Activated T-cell treated with anti-CD3 and anti-CD28 coated beads, Interleukin-2, amount 50 U/mL, for 24 hours (primary cell): ENCODE measurements around the gene CAMKK1.
"Not testable (repeated sequence)": the region's sequence is repeated elsewhere in the genome, so short reads cannot be mapped to it uniquely, and the experiment has no call there.

Source experiments
- DNase-seq: peaks from one replicate; pipeline ENCODE4 v3.0.0-alpha.2; 2020
- H3K27ac Mint-ChIP-seq: 2 replicates; pipeline ENCODE4 v1.8.0; 2020; ENCODE audit warnings: mild to moderate bottlenecking, mixed read lengths
- H3K27me3 Mint-ChIP-seq: 2 replicates; pipeline ENCODE4 v1.8.0; 2020; ENCODE audit warnings: mixed read lengths
- H3K36me3 Mint-ChIP-seq: 2 replicates; pipeline ENCODE4 v1.8.0; 2020; ENCODE audit warnings: low read depth, mixed read lengths
- H3K4me1 Mint-ChIP-seq: 2 replicates; pipeline ENCODE4 v1.8.0; 2020; ENCODE audit warnings: low read depth, mixed read lengths
- H3K4me3 Mint-ChIP-seq: 2 replicates; pipeline ENCODE4 v1.8.0; 2020; ENCODE audit warnings: mild to moderate bottlenecking, moderate library complexity, mixed read lengths
- H3K9me3 Mint-ChIP-seq: 2 replicates; pipeline ENCODE4 v1.8.0; 2020; ENCODE audit warnings: mixed read lengths

CAMKK1 gene

DNA sequence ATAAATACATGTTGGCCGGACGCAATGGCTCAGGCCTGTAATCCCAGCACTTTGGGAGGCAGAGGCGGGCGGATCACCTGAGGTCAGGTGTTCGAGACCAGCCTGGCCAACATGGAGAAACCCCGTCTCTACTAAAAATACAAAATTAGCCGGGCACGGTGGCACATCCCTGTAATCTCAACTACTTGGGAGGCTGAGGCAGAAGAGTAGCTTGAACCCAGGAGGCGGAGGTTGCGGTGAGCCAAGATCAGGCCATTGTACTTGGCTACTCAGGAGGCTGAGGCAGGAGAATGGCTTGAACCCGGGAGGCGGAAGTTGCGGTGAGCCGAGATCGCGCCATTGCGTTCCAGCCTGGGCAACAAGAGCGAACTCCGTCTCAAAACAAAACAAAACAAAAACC, 48.3 kb downstream of the CAMKK1 start:
- not testable (repeated sequence) for H3K27ac Mint-ChIP-seq
- H3K36me3 Mint-ChIP-seq: peaks cover 60% of the 10 kb centered on the region

DNA sequence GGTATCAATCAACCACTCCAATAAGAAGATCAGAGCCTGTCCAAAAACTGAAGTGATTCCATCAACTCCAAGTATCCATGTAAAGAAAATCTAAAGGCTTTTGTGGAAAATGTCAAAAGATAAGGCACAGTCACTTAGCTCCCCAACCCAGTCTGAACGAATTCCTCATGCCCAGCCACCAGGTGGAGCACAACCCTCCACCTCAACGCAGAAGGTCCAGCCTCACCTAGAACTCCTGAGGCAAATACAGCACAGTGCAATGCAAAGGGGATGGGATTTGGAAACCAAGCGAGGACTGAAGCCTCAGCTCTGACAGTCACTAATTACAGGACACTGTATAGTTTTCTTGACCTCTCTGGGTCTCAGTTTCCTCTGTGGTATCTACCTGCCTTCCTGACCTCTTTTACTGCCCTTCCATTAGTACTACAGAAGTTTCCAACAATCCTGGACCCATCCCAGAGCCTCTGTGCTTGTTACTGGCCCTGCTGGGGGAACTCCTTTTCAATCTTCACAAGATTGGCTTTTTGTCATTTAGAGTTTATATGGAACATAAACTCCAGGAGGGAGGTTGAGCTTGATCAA, 48.8 kb downstream of the CAMKK1 start:
- Mint-ChIP-seq H3K4me3 (peak overlapping the region; percentile 97), H3K36me3 (peaks cover 65% of the 10 kb centered on the region), H3K27ac (peak overlapping the region; percentile 45), H3K27me3 (no peaks in the 10 kb centered on the region), H3K9me3 (no peaks in the 10 kb centered on the region), H3K4me1 (peaks cover 41% of the 10 kb centered on the region)
- DNase-seq: peak; percentile 58

More for the DNA sequence above, 48.3 kb downstream of the CAMKK1 start:
- not testable (repeated sequence) for DNase-seq, H3K27me3 Mint-ChIP-seq, H3K9me3 Mint-ChIP-seq
- Mint-ChIP-seq H3K4me3 (peak overlapping the region; percentile 97), H3K4me1 (peaks cover 41% of the 10 kb centered on the region)

DNA sequence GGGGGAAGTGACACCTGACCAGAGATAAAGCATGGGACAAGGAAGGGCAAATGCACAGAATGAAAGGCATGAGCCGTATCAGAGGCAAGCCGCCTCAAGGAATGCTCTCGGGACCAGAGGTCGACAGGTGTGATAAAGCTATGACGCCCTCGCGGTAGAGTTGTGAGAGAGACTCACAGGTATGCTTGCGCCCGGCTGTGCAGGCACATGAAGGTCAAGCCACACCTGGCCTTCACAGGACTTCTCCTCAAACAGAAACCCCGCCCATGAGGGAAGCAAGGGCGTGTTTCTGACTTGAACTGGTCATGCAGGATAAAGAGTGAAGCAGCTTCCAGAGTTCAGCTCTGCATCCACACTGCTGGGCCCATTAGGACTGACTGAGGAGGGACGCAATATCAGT, 54.6 kb downstream of the CAMKK1 start:
- H3K27me3 Mint-ChIP-seq: no peaks in the 10 kb centered on the region
- no peak overlapping the region for H3K4me3 Mint-ChIP-seq
- DNase-seq: no peak
- H3K9me3 Mint-ChIP-seq: no peaks in the 10 kb centered on the region
- peaks cover 93% of the 10 kb centered on the region for H3K36me3 Mint-ChIP-seq
- peak overlapping the region; percentile 58 for H3K27ac Mint-ChIP-seq
- H3K4me1 Mint-ChIP-seq: peaks cover 22% of the 10 kb centered on the region

DNA sequence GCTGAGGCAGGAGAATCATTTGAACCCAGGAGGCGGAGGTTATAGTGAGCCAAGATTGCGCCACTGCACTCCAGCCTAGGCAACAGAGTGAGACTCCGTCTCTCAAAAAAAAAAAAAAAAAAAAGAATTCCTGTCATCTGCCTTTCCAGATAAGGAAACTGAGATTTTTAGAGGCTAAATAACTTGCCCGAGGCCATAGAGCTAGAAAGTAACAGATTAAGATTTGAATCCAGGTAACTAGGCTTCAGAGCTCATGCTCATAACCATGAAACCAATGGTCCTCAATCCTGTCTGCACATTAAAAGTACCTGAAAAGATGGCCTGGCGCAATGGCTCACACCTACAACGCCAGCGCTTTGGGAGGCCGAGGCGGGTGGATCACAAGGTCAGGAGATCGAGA, 56.3 kb downstream of the CAMKK1 start:
- no peak for DNase-seq
- no peaks in the 10 kb centered on the region for H3K9me3 Mint-ChIP-seq
- H3K4me3 Mint-ChIP-seq: no peak overlapping the region
- H3K36me3 Mint-ChIP-seq: peaks cover 82% of the 10 kb centered on the region
- H3K27ac Mint-ChIP-seq: no peak overlapping the region
- H3K27me3 Mint-ChIP-seq: no peaks in the 10 kb centered on the region
- peaks cover 17% of the 10 kb centered on the region for H3K4me1 Mint-ChIP-seq

DNA sequence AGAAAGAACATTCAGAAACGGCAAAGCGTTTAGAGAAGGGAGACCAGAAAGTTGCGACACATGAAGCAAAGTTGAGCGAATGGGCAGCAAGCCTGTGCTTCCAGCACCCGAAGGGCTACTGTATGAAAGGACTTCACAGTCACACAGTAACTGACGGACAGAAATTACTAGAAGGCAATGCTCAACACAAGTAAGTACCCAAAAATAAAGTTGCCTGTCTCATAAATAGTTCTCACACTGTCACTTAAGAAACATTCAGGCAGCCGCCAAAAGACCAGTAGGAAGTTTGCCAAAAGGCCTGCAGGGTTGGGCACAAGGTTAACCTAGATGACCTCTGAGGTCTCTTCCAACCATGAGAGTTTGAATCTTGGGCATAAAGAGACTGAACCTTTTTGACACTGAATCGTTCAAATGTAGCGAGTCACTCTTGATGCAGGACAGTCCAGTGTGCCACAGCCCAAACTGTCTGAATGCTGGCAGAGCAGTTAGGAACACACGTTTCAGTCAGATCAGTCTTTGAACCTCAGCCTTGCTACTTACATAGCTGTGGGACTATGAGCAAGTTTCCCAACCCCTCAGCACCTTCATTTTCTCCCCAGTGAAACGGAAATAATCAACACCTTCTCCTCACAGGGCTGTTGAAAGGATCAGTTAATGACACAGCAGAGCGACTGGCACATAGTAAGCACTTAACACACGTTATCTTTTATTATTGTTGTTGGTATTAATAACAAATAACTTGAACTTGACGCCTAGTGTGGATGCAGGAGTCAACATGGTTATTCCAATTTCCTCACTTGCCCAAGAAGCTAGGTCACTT, 57.2 kb downstream of the CAMKK1 start:
- Mint-ChIP-seq H3K36me3 (peaks cover 74% of the 10 kb centered on the region), H3K27ac (peak overlapping the region; percentile 1)
- no peak for DNase-seq

GRCh38 chr17:3834811-3835210, 58.0 kb downstream of the CAMKK1 start:
- DNase-seq: no peak
- Mint-ChIP-seq H3K4me1 (peaks cover 8% of the 10 kb centered on the region), H3K27ac (no peak overlapping the region), H3K27me3 (no peaks in the 10 kb centered on the region), H3K36me3 (peaks cover 72% of the 10 kb centered on the region), H3K4me3 (no peak overlapping the region), H3K9me3 (no peaks in the 10 kb centered on the region)

More for the DNA sequence above, 57.2 kb downstream of the CAMKK1 start:
- Mint-ChIP-seq H3K4me3 (no peak overlapping the region), H3K9me3 (no peaks in the 10 kb centered on the region), H3K27me3 (no peaks in the 10 kb centered on the region), H3K4me1 (peaks cover 15% of the 10 kb centered on the region)

DNA sequence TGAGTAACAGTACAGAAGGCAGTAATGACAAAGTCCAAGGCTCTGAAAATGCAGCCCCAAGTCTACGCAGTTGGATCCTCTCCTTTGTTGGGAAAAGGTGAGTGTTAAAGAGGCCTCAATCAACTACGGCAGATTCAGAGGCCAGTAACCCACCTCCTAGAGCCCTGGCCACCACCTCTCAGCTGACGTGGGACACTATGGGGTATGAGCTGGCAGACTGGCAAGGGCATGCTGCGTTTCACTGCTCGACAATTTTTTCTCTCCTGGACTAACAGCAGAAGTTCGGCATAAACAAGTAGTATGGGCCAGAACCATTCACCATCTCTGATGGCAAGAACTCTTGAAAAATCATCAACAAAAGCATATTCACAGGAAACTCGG, 64.0 kb downstream of the CAMKK1 start:
- Mint-ChIP-seq H3K4me1 (peaks cover 6% of the 10 kb centered on the region), H3K4me3 (no peak overlapping the region), H3K27ac (no peak overlapping the region), H3K9me3 (no peaks in the 10 kb centered on the region), H3K27me3 (no peaks in the 10 kb centered on the region), H3K36me3 (peaks cover 74% of the 10 kb centered on the region)
- DNase-seq: no peak

- Mint-ChIP-seq H3K4me1 (peaks cover 6% of the 10 kb centered on the region), H3K9me3 (no peaks in the 10 kb centered on the region), H3K27me3 (no peaks in the 10 kb centered on the region), H3K36me3 (peaks cover 72% of the 10 kb centered on the region), H3K27ac (peak overlapping the region; percentile 26), H3K4me3 (no peak overlapping the region)
- DNase-seq: no peak
Measured at GRCh38 chr17:3828151-3828851, 64.6 kb downstream of the CAMKK1 start.

DNA sequence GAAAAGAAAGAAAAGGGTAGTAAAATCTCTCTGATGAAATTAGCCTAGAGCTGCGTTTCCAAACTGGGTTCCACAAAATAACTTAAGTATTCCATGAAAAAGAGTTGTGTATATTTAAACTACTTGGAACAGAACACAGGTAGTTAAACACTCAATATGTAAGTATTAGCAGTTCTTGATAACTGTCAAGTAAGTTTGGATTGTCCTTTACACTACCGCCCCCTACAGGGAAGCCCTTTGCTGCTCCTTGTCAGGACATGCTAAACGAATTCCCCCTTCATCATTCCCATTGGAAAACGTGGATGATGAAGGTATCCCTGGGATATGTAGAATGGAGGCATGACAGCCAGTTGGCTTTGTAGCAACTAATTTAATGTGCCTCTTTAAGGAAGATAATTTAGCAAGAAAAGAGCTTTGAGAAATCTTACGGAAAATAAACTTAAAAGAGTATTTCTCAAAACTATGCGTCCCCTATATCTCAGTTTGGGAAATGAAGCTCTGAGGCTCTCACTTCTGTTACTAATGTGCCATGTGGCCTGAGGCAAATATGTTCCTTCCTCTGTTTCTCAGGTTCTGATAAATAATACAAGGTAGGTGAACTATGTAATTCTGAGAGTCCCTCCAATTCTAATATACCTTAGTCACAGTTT, 65.6 kb downstream of the CAMKK1 start:
- peaks cover 74% of the 10 kb centered on the region for H3K36me3 Mint-ChIP-seq
- H3K4me3 Mint-ChIP-seq: no peak overlapping the region
- H3K27ac Mint-ChIP-seq: no peak overlapping the region

GRCh38 chr17:3826191-3826590, 66.7 kb downstream of the CAMKK1 start:
- Mint-ChIP-seq H3K27ac (peak overlapping the region; percentile 65), H3K9me3 (no peaks in the 10 kb centered on the region), H3K4me3 (no peak overlapping the region), H3K36me3 (peaks cover 83% of the 10 kb centered on the region), H3K27me3 (no peaks in the 10 kb centered on the region), H3K4me1 (peaks cover 6% of the 10 kb centered on the region)
- no peak for DNase-seq

More for the DNA sequence above, 65.6 kb downstream of the CAMKK1 start:
- Mint-ChIP-seq H3K4me1 (peaks cover 6% of the 10 kb centered on the region), H3K27me3 (no peaks in the 10 kb centered on the region), H3K9me3 (no peaks in the 10 kb centered on the region)
- peak; percentile 63 for DNase-seq

DNA sequence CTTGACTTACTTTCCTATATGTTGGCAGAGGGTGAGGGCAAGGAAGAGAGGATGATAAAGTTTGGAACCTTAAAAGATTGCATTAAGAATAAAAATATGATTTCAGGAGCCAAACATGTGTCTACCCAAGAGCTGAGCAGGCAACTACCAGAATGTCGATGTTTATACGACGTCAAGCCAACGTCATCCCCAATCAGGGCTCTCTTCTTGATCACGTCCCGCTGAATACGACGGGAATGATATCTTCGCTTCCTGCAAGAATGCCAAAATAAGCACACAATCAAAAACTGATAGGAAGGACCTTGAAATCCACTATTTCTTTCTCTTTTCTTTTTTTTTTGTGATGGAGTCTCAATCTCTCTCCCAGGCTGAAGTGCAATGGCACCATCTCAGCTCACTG, 71.8 kb downstream of the CAMKK1 start:
- H3K4me3 Mint-ChIP-seq: no peak overlapping the region
- peaks cover 90% of the 10 kb centered on the region for H3K36me3 Mint-ChIP-seq
- H3K27ac Mint-ChIP-seq: no peak overlapping the region

GRCh38 chr17:3818786-3819185, 74.1 kb downstream of the CAMKK1 start:
- H3K27ac Mint-ChIP-seq: no peak overlapping the region
- H3K27me3 Mint-ChIP-seq: no peaks in the 10 kb centered on the region
- DNase-seq: no peak
- H3K4me1 Mint-ChIP-seq: no peaks in the 10 kb centered on the region
- H3K36me3 Mint-ChIP-seq: peaks cover 91% of the 10 kb centered on the region
- no peaks in the 10 kb centered on the region for H3K9me3 Mint-ChIP-seq
- H3K4me3 Mint-ChIP-seq: no peak overlapping the region

More for the DNA sequence above, 71.8 kb downstream of the CAMKK1 start:
- Mint-ChIP-seq H3K27me3 (no peaks in the 10 kb centered on the region), H3K9me3 (no peaks in the 10 kb centered on the region), H3K4me1 (peaks cover 2% of the 10 kb centered on the region)
- DNase-seq: no peak

- H3K27me3 Mint-ChIP-seq: no peaks in the 10 kb centered on the region
- H3K9me3 Mint-ChIP-seq: no peaks in the 10 kb centered on the region
- H3K27ac Mint-ChIP-seq: no peak overlapping the region
- H3K4me3 Mint-ChIP-seq: no peak overlapping the region
- peaks cover 95% of the 10 kb centered on the region for H3K36me3 Mint-ChIP-seq
- no peak for DNase-seq
- H3K4me1 Mint-ChIP-seq: no peaks in the 10 kb centered on the region
Measured at GRCh38 chr17:3817851-3818605, 74.8 kb downstream of the CAMKK1 start.

DNA sequence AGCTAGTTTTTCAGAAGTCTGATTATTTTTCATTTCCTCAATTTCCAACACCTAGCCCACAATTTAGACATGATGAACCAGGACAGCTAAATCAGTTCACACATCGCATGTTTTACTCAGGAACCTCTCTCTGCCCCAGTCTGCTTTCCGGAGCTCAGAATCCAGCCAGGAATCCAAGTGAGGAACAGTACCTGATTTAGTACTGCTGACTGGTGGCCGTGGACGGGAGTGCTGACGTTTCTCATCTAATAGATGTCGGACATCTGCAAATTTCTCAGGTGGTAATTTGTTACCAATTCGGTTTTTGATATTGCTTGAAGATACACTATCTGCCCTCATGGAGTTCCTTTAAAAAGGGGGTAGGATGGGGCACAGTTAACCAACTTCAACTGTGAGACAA, 76.9 kb downstream of the CAMKK1 start:
- no peak overlapping the region for H3K4me3 Mint-ChIP-seq
- no peaks in the 10 kb centered on the region for H3K4me1 Mint-ChIP-seq
- no peak for DNase-seq
- no peaks in the 10 kb centered on the region for H3K9me3 Mint-ChIP-seq
- no peak overlapping the region for H3K27ac Mint-ChIP-seq
- no peaks in the 10 kb centered on the region for H3K27me3 Mint-ChIP-seq
- H3K36me3 Mint-ChIP-seq: peaks cover 93% of the 10 kb centered on the region
